HCT116 (cell line): Measurements from ENCODE around the gene PPP2R3A. TPM values are rescaled to one million over a fixed set of nuclear protein-coding genes. Genes with fewer than 3 reads are reported as not detected.

Source experiments
- ATAC-seq: fragments of 200-7000 bp; cut with Tn5 transposase; 2 replicates; pipeline ENCODE4 v1.9.1; 2020; ENCODE audit warnings: mild to moderate bottlenecking, moderate library complexity
- BruUV-seq: library from RNA; stranded (reverse); fragments of 400-500 nt; replicated peaks from 2 replicates; lab custom pipeline; 2021; lab: Mats Ljungman, UMichigan
- CTCF ChIA-PET: fragments of 300-600 bp; sonication (Branson Sonifier 250); formaldehyde crosslinking; loops from one replicate; lab custom pipeline; 2021; ENCODE audit warnings: antibody characterized with exemption; lab: Charles Lee
- POLR2A ChIA-PET: fragments of 300-600, 350-600 bp; sonication (Branson Sonifier 250); formaldehyde crosslinking; loops from one replicate; lab custom pipeline; 2021; ENCODE audit warnings: antibody characterized with exemption; lab: Charles Lee
- RAD21 ChIA-PET, 2 experiments: fragments of 300-600 bp; sonication (Branson Sonifier 250); formaldehyde crosslinking; loops; one replicate each; lab custom pipeline; 2023; ENCODE audit warnings: low total read pairs in 2 of 2; ENCODE audit not compliant: uncharacterized antibody in 2 of 2, unreplicated experiment in 2 of 2, low non-redundant PET in 1 of 2; lab: Charles Lee
- DNase-seq: peaks from one replicate; pipeline ENCODE4 v3.0.0-alpha.2; 2010; ENCODE audit warnings: low read depth, low spot score
- H2AFZ ChIP-seq: fragments of 200-600 bp; shearing (Covaris generic), sonication (generic); 2 replicates; pipeline ENCODE4 v1.6.1; 2017; ENCODE audit warnings: low read depth, mixed run types, mixed read lengths, antibody characterized with exemption, low read length; ENCODE audit not compliant: poor library complexity, severe bottlenecking
- H3K27ac ChIP-seq: 2 replicates; pipeline ENCODE4 v1.5.1; 2012; ENCODE audit warnings: low read depth, low read length
- H3K27me3 ChIP-seq: fragments of 200-600 bp; sonication (generic); 2 replicates; pipeline ENCODE4 v1.6.1; 2016; ENCODE audit warnings: mixed run types, low read length, mixed read lengths; ENCODE audit not compliant: insufficient read depth
- H3K36me3 ChIP-seq, 2 experiments: fragments of 200-500 bp in 1 of 2; fragments of 200-600 bp in 1 of 2; sonication (Bioruptor generic) in 1 of 2; sonication (generic) in 1 of 2; 2 replicates each; pipeline versions ENCODE4 v1.5.1 to v1.6.1; 2014 to 2016; ENCODE audit warnings: low read length in 2 of 2, inconsistent platforms in 1 of 2, mixed read lengths in 1 of 2, mixed run types in 1 of 2; ENCODE audit not compliant: insufficient read depth in 2 of 2, control insufficient read depth in 1 of 2
- H3K4me1 ChIP-seq, 2 experiments: fragments of 200-600 bp in 1 of 2; sonication (generic) in 1 of 2; 2 replicates each; pipeline versions ENCODE4 v1.5.1 to v1.6.1; 2012 to 2017; ENCODE audit warnings: low read length in 2 of 2, inconsistent platforms in 1 of 2, mild to moderate bottlenecking in 1 of 2, mixed read lengths in 1 of 2, mixed run types in 1 of 2, moderate library complexity in 1 of 2; ENCODE audit not compliant: insufficient read depth in 2 of 2, control insufficient read depth in 1 of 2
- H3K4me2 ChIP-seq: fragments of 200-600 bp; sonication (generic); 2 replicates; pipeline ENCODE4 v1.6.1; 2017; ENCODE audit warnings: mixed run types, low read length, mixed read lengths
- H3K4me3 ChIP-seq, 2 experiments: fragments of 200-600 bp in 1 of 2; sonication (generic) in 1 of 2; replicated peaks in 1 of 2; 2 replicates each; pipeline ENCODE4 v1.5.1; 2011 to 2016; ENCODE audit warnings: low read length in 2 of 2, control low read depth in 1 of 2, low read depth in 1 of 2, mild to moderate bottlenecking in 1 of 2, mixed read lengths in 1 of 2, mixed run types in 1 of 2
- H3K79me2 ChIP-seq: fragments of 200-600 bp; sonication (generic); 2 replicates; pipeline ENCODE4 v1.6.1; 2017; ENCODE audit warnings: mild to moderate bottlenecking, mixed run types, low read length, moderate library complexity, mixed read lengths; ENCODE audit not compliant: insufficient read depth
- H3K9ac ChIP-seq: fragments of 200-600 bp; sonication (generic); 2 replicates; pipeline ENCODE4 v1.6.1; 2016; ENCODE audit warnings: low read length, mixed read lengths
- H3K9me2 ChIP-seq: fragments of 200-600 bp; sonication (generic), shearing (Covaris generic); 2 replicates; pipeline ENCODE4 v1.6.1; 2017; ENCODE audit warnings: mixed run types, mild to moderate bottlenecking, moderate library complexity; ENCODE audit not compliant: insufficient read depth
- H3K9me3 ChIP-seq, 2 experiments: fragments of 200-500 bp in 1 of 2; fragments of 200-600 bp in 1 of 2; sonication (Bioruptor generic) in 1 of 2; sonication (generic) in 1 of 2; 2 replicates each; pipeline ENCODE4 v1.6.1; 2014 to 2017; ENCODE audit warnings: low read length in 2 of 2, mixed read lengths in 2 of 2, inconsistent platforms in 1 of 2, low read depth in 1 of 2, mild to moderate bottlenecking in 1 of 2, mixed run types in 1 of 2, moderate library complexity in 1 of 2; ENCODE audit not compliant: control insufficient read depth in 1 of 2, insufficient read depth in 1 of 2
- H4K20me1 ChIP-seq: fragments of 200-600 bp; sonication (generic), shearing (Covaris generic); 2 replicates; pipeline ENCODE4 v1.6.1; 2017; ENCODE audit warnings: mixed run types, mild to moderate bottlenecking, moderate library complexity; ENCODE audit not compliant: insufficient read depth
- CTCF ChIP-seq, 3 experiments: fragments of 200-600 bp in 1 of 3; sonication (generic) in 1 of 3; IDR thresholded peaks in 2 of 3; conservative IDR thresholded peaks in 1 of 3; 2 replicates each; pipeline ENCODE4 v1.5.1; 2012 to 2017; ENCODE audit warnings: low read depth in 2 of 3, low read length in 2 of 3, antibody characterized with exemption in 1 of 3, borderline replicate concordance in 1 of 3, control low read depth in 1 of 3, mild to moderate bottlenecking in 1 of 3, mixed read lengths in 1 of 3, mixed run types in 1 of 3, moderate library complexity in 1 of 3; ENCODE audit not compliant: insufficient read depth in 1 of 3
- ZBTB33 ChIP-seq: IDR thresholded peaks from 2 replicates; pipeline ENCODE4 v1.6.1; 2011; ENCODE audit warnings: mild to moderate bottlenecking, low read length, moderate library complexity; ENCODE audit not compliant: insufficient replicate concordance; ENCODE audit errors: extremely low read depth
- ZFX ChIP-seq: fragments of 450-650 bp; IDR thresholded peaks from 2 replicates; pipeline ENCODE4 v1.6.1; 2017
- intact Hi-C: fragments of 100-400 bp; cut with micrococcal nuclease; formaldehyde crosslinking; loops from 2 replicates; pipeline ENCODE4 v1.10.0; 2022
- total RNA-seq: library from RNA; stranded (reverse); gene quantifications from one replicate; pipeline ENCODE4 v1.2.1, GENCODE V29; 2021; ENCODE audit not compliant: unreplicated experiment

PPP2R3A gene
- total RNA-seq, 1 experiment from 2014 or later: 6.1 TPM

- H3K27ac ChIP-seq: peak overlapping the region; percentile 96
- ChIA-PET RAD21 (interaction anchor here in 1 of 2 experiments (0.7 kb wide), 1 partner anchor 231 kb away, joined by 3 read pairs; the partner anchor contains the start of gene PPP2R3A), CTCF (no interaction called here), POLR2A (interaction anchor here (1.2 to 1.5 kb wide), 2 partner anchors 43 to 52 kb away, joined by 3 to 6 read pairs; partner anchors contain the start of gene PCCB)
- H3K4me3 ChIP-seq: peak overlapping the region; percentile 52 to 83
- intact Hi-C loops: loop anchor here (2.0 to 5.0 kb wide), 2 partner anchors 230 to 556 kb away; partner anchors contain the start of genes PPP2R3A and STAG1
- H4K20me1 ChIP-seq: peaks cover 20% of the 10 kb centered on the region; the same call in 1 of the 2 replicates
- peaks cover 29 to 39% of the 10 kb centered on the region in 2 experiments for H3K4me1 ChIP-seq
- no peaks in the 10 kb centered on the region for H3K9me2 ChIP-seq
- H3K27me3 ChIP-seq: no peaks in the 10 kb centered on the region
- H3K9ac ChIP-seq: peak overlapping the region; percentile 93
- no peaks in the 10 kb centered on the region for H3K9me3 ChIP-seq
- DNase-seq: no peak
- H3K36me3 ChIP-seq: no peaks in the 10 kb centered on the region; a peak in 1 of 4 replicates
- peak overlapping the region; percentile 85 for H3K4me2 ChIP-seq
- TSS peak; percentile 74 for BruUV-seq
- no peak overlapping the region for H2AFZ ChIP-seq
- TF ChIP-seq ZFX (peak; percentile 50), ZBTB33 (no peak), CTCF (IDR thresholded peaks at IDR 0.05 in 2 of 3, conservative IDR thresholded peaks at IDR 0.05 in 1 of 3; ENCODE audit: borderline replicate concordance in 1 of 3, insufficient read depth in 1 of 3, low read depth in 2 of 3, low read length in 2 of 3) (no peak)
- ATAC-seq: no peak
- H3K79me2 ChIP-seq: peaks cover 33% of the 10 kb centered on the region
These were observed 231.7 kb downstream of the PPP2R3A start for GRCh38 chr3:136197159-136197793.

Other genes with a start within 250 kb of the PPP2R3A start
- 34.8 TPM for gene MSL2, start 230.6 kb downstream of the PPP2R3A start, total RNA-seq